Measurements from ENCODE around the gene SALL4.
A peak's percentile ranks its signal among the peaks of the same experiment; 100 is the strongest.
"Not testable (repeated sequence)": the region's sequence is repeated elsewhere in the genome, so short reads cannot be mapped to it uniquely, and the experiment has no call there.

Gene SALL4

GRCh38 chr20:51750037-51750769, 52.1 kb downstream of the SALL4 start:
- no peaks in the 10 kb centered on the region for H3K36me3 ChIP-seq (replicated peaks)
- H3K4me3 ChIP-seq (ENCODE audit: low read depth, low read length) = no peak overlapping the region
- H3K27ac ChIP-seq = peak overlapping the region; percentile 70
- in situ Hi-C loops (cut with HindIII; ENCODE audit: low pct_ligation_motif_present, low sequenced_read_pairs) = no loop called here
- H3K27me3 ChIP-seq (replicated peaks) = no peaks in the 10 kb centered on the region
- DNase-seq = peak; percentile 68
- no peak for TF ChIP-seq CTCF (IDR thresholded peaks at IDR 0.05; ENCODE audit: low read depth, low read length, missing control alignments)

- Histone ChIP-seq H3K27me3 (replicated peaks) (no peaks in the 10 kb centered on the region), H3K36me3 (replicated peaks) (no peaks in the 10 kb centered on the region), H3K4me3 (ENCODE audit: low read depth, low read length) (no peak overlapping the region), H3K27ac (peak overlapping the region; percentile 70)
- peak; percentile 42 for DNase-seq
- in situ Hi-C loops (cut with HindIII; ENCODE audit: low pct_ligation_motif_present, low sequenced_read_pairs) = no loop called here
- TF ChIP-seq CTCF (IDR thresholded peaks at IDR 0.05; ENCODE audit: low read depth, low read length, missing control alignments) = no peak
Observed at GRCh38 chr20:51749674-51750036, 52.7 kb downstream of the SALL4 start.

GRCh38 chr20:51747182-51747911, 55.0 kb downstream of the SALL4 start:
- Histone ChIP-seq H3K27ac (no peak overlapping the region), H3K36me3 (replicated peaks) (no peaks in the 10 kb centered on the region), H3K4me3 (ENCODE audit: low read depth, low read length) (no peak overlapping the region), H3K27me3 (replicated peaks) (no peaks in the 10 kb centered on the region)
- no peak for TF ChIP-seq CTCF (IDR thresholded peaks at IDR 0.05; ENCODE audit: low read depth, low read length, missing control alignments)
- in situ Hi-C loops (cut with HindIII; ENCODE audit: low pct_ligation_motif_present, low sequenced_read_pairs) = no loop called here
- no peak for DNase-seq

- no peaks in the 10 kb centered on the region for H3K36me3 ChIP-seq (replicated peaks)
- in situ Hi-C loops (cut with HindIII; ENCODE audit: low pct_ligation_motif_present, low sequenced_read_pairs) = no loop called here
- DNase-seq = no peak
- no peak for TF ChIP-seq CTCF (IDR thresholded peaks at IDR 0.05; ENCODE audit: low read depth, low read length, missing control alignments)
- no peaks in the 10 kb centered on the region for H3K27me3 ChIP-seq (replicated peaks)
- no peak overlapping the region for H3K27ac ChIP-seq
- H3K4me3 ChIP-seq (ENCODE audit: low read depth, low read length) = no peak overlapping the region
Observed at GRCh38 chr20:51745804-51746203, 56.5 kb downstream of the SALL4 start.

- DNase-seq = no peak
- Histone ChIP-seq H3K27me3 (replicated peaks) (no peaks in the 10 kb centered on the region), H3K4me3 (ENCODE audit: low read depth, low read length) (no peak overlapping the region), H3K36me3 (replicated peaks) (no peaks in the 10 kb centered on the region), H3K27ac (no peak overlapping the region)
- in situ Hi-C loops (cut with HindIII; ENCODE audit: low pct_ligation_motif_present, low sequenced_read_pairs) = no loop called here
- no peak for TF ChIP-seq CTCF (IDR thresholded peaks at IDR 0.05; ENCODE audit: low read depth, low read length, missing control alignments)
Observed at GRCh38 chr20:51740838-51741237, 61.5 kb downstream of the SALL4 start.

GRCh38 chr20:51740308-51740707, 62.0 kb downstream of the SALL4 start:
- H3K4me3 ChIP-seq (ENCODE audit: low read depth, low read length); DNase-seq; H3K27ac ChIP-seq; in situ Hi-C loops (cut with HindIII; ENCODE audit: low pct_ligation_motif_present, low sequenced_read_pairs); H3K27me3 ChIP-seq (replicated peaks); H3K36me3 ChIP-seq (replicated peaks): not testable (repeated sequence)

Data from brain microvascular endothelial cell (primary cell).